Esophagus muscularis mucosa (tissue), 4 donors: ENCODE measurements around the gene ATXN1L. TPM values are rescaled to one million over a fixed set of nuclear protein-coding genes. Genes with fewer than 3 reads are reported as not detected.
A peak's percentile ranks its signal among the peaks of the same experiment; 100 is the strongest.

Experiments
- DNase-seq: peaks from one replicate; pipeline ENCODE4 v3.0.0-alpha.2; 2017; ENCODE audit errors: extremely low spot score
- H3K27ac ChIP-seq, 4 donors: fragments of 200-600 bp; sonication (generic); replicated peaks in 1 of 4; 1 replicate in 3 of 4; 2 replicates in 1 of 4; pipeline ENCODE4 v1.5.1; 2016 to 2019; ENCODE audit warnings: mild to moderate bottlenecking in 1 of 4
- H3K27me3 ChIP-seq, 4 donors: fragments of 200-600 bp; sonication (generic); one replicate each; pipeline versions ENCODE4 v1.5.1 to v1.6.0; 2016 to 2019
- H3K36me3 ChIP-seq, 4 donors: fragments of 200-600 bp; sonication (generic); one replicate each; pipeline ENCODE4 v1.5.1; 2016 to 2019
- H3K4me1 ChIP-seq, 4 donors: fragments of 200-600 bp; sonication (generic); one replicate each; pipeline ENCODE4 v1.5.1; 2016 to 2019
- H3K4me3 ChIP-seq, 4 donors: fragments of 200-600 bp; sonication (generic); 1 replicate in 2 of 4; 2 replicates in 2 of 4; pipeline ENCODE4 v1.5.1; 2016 to 2019; ENCODE audit warnings: mild to moderate bottlenecking in 4 of 4, moderate library complexity in 1 of 4
- H3K9me3 ChIP-seq, 4 donors: fragments of 200-600 bp; sonication (generic); 1 replicate in 3 of 4; 2 replicates in 1 of 4; pipeline ENCODE4 v1.5.1; 2016 to 2019
- EP300 ChIP-seq: sonication (generic); formaldehyde crosslinking; IDR thresholded peaks from one replicate; pipeline ENCODE4 v1.6.1; 2017; ENCODE audit warnings: antibody characterized with exemption
- POLR2A ChIP-seq: fragments of 450-650 bp; IDR thresholded peaks from one replicate; pipeline ENCODE4 v1.6.1; 2017; ENCODE audit warnings: antibody characterized with exemption, moderate library complexity, mild to moderate bottlenecking, low read depth
- POLR2AphosphoS5 ChIP-seq, 2 donors: sonication (generic); formaldehyde crosslinking; IDR thresholded peaks; one replicate each; pipeline ENCODE4 v1.6.1; 2017; ENCODE audit warnings: antibody characterized with exemption in 2 of 2
- WGBS: methylation state at CpG from one replicate; pipeline ENCODE4 v1.1.5; 2018; 5-methylcytosine and 5-hydroxymethylcytosine counted together
- intact Hi-C: fragments of 100-400 bp; cut with DNase I; formaldehyde crosslinking; loops from one replicate; pipeline ENCODE4 v1.15.1; 2023
- total RNA-seq, 4 donors: library from RNA; depleted of rRNA; stranded (reverse); fragments of >200 nt; gene quantifications; one replicate each; pipeline versions ENCODE4 v1.1.0 to v1.2.1, GENCODE V29; 2016
- TF ChIP-seq, protein P1 (sequence below), 3 experiments: fragments of 200-600 bp in 2 of 3; fragments of 450-650 bp in 1 of 3; sonication (generic) in 2 of 3; IDR thresholded peaks; one replicate each; pipeline ENCODE4 v1.5.1; 2017 to 2019; ENCODE audit warnings: antibody characterized with exemption in 3 of 3, mild to moderate bottlenecking in 2 of 3, moderate library complexity in 1 of 3

ATXN1L gene
- total RNA-seq, 4 donors from 2014 or later: 32.8 to 54.6 (median 42.9) TPM

DNA sequence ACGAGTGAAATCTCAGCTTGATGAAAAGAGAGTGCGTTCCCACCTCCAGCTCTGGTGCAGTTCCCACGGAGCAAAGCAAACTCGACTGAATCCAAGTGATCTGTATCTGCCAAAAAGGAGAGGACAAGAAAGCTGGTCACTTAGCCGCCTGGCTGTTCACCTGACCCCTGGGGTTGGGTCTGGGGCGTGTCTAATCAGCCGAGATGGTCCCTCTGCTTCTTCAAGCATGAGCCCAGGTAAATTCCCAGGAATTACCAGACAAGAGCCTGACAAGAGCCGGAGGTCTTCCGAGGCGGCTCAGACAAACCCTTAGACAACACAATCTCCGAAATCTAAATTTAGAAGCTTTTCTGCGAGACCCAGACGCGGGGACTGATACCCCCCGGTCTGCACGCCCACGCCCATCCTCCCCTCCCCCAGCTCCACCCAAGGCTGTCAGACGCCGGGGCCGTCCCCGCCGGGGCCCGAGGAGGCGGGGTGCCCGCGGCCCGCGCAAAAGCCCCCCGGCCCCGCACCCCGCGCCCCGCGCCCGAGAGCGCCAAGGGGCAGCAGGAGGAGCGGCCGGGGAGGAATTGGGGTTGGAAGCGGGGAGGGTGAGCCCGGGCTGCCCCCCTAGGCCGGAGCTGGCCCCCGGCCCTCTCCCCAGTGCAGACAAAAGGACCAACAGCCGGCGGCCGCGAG, 37.5 kb downstream of the ATXN1L start:
- no peak for TF ChIP-seq EP300
- no peak for TF ChIP-seq POLR2AphosphoS5 (IDR thresholded peaks at IDR 0.05)
- TF ChIP-seq POLR2A: no peak
- TF ChIP-seq, protein P1, sequence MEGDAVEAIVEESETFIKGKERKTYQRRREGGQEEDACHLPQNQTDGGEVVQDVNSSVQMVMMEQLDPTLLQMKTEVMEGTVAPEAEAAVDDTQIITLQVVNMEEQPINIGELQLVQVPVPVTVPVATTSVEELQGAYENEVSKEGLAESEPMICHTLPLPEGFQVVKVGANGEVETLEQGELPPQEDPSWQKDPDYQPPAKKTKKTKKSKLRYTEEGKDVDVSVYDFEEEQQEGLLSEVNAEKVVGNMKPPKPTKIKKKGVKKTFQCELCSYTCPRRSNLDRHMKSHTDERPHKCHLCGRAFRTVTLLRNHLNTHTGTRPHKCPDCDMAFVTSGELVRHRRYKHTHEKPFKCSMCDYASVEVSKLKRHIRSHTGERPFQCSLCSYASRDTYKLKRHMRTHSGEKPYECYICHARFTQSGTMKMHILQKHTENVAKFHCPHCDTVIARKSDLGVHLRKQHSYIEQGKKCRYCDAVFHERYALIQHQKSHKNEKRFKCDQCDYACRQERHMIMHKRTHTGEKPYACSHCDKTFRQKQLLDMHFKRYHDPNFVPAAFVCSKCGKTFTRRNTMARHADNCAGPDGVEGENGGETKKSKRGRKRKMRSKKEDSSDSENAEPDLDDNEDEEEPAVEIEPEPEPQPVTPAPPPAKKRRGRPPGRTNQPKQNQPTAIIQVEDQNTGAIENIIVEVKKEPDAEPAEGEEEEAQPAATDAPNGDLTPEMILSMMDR (IDR thresholded peaks at IDR 0.05): no peak
- H3K36me3 ChIP-seq: peaks cover 0 to 29% (median 16%) of the 10 kb centered on the region in 4 donors
- intact Hi-C loops: loop anchor here (2.0 to 10.0 kb wide), 3 partner anchors 75 to 159 kb away; partner anchors contain the start of genes AP1G1 and PHLPP2
- no peak for DNase-seq
- H3K27me3 ChIP-seq: no peaks in the 10 kb centered on the region
- H3K9me3 ChIP-seq: no peaks in the 10 kb centered on the region
- H3K4me3 ChIP-seq: peak overlapping the region; percentile 79 to 97 (median 92)
- 3% methylated on average over 11 of the region's 46 CpGs for WGBS
- peak overlapping the region; percentile 85 to 95 (median 91) for H3K27ac ChIP-seq
- H3K4me1 ChIP-seq: peaks cover 11 to 27% (median 25%) of the 10 kb centered on the region in 4 donors

DNA sequence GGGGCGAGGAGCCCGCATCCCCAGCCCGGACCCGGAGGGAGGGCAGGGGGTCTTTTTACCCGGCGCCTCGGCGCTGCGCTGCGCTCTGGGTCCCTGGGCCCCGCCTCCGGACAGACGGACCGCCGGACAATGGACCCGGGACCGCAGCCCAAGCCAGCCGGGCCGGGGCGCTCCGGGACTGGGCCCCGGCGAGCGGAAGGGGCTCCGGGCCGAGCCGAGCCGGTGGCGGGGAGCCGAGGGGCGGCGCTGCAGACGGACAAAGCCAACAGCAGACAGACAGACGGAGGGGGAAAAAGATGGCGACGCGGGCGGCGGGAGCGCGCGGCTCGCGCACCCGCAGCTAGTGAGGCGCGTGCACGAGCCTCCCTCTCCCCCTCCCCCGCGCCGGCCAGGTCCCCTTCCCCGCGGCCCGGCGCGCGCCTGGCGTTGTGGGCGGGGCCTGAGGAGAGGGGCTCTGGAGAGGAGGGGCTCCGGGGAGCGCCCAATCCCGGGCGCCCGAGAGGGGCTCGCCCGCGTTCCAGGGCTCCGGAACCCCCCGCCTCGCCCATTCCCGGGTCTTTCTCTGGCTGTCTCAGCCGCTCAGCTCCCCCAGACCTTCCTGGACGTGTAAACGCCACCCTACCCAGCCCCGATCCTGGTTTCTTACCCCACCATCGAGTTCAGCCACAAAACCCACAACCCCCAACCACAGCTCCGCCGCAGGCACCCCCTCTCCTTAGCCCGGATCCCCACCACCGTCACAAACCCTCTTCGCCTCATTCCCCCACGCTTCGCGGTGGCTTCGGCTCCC, 38.3 kb downstream of the ATXN1L start, which contains the start of gene ZNF821:
Gene ZNF821, minus strand, starts transcription at position 334 of the 790 bp plus-strand sequence. CDS start 4,236 bp downstream, outside the sequence.
- Histone ChIP-seq H3K36me3 (peaks cover 0 to 21% (median 11%) of the 10 kb centered on the region in 4 donors), H3K27me3 (no peaks in the 10 kb centered on the region), H3K4me3 (peak within 1 kb of the TSS; percentile 79 to 97 (median 92)), H3K9me3 (no peaks in the 10 kb centered on the region), H3K4me1 (peaks cover 11 to 27% (median 25%) of the 10 kb centered on the region in 4 donors), H3K27ac (peak within 1 kb of the TSS; percentile 85 to 95 (median 91))
- intact Hi-C loops: loop anchor here (2.0 to 10.0 kb wide), 3 partner anchors 75 to 159 kb away; partner anchors contain the start of genes AP1G1 and PHLPP2
- DNase-seq: no peak
- TF ChIP-seq POLR2A: no peak
- TF ChIP-seq, protein P1 (IDR thresholded peaks at IDR 0.05): peak; percentile 43 to 53 (median 51)
- peak in 1 of 2 donors; percentile 5 for TF ChIP-seq POLR2AphosphoS5 (IDR thresholded peaks at IDR 0.05)
- TF ChIP-seq EP300: no peak
- under 1% methylated on average over 40 of the region's 85 CpGs for WGBS

DNA sequence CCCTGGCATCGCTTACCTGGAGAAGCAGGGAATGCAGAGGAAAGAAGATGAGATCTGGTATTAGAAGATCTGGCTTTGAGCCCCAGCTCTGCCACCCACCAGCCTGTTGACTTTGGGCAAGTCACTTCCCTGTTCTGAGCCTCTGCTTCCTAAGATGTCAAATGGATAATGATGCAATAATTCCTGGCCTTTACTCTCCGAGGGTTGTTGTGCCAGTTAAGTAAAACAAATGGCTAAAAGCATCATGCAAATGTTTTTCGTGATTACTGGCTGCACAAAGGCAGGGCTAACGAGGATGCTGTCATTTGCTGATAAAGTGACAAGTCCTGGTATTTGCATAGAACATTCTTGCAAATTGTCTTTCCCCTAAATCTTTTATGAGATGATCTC, 39.5 kb downstream of the ATXN1L start:
- peaks cover 0 to 10% (median 3%) of the 10 kb centered on the region in 4 donors for H3K36me3 ChIP-seq
- no peak overlapping the region for H3K4me3 ChIP-seq
- no peaks in the 10 kb centered on the region for H3K27me3 ChIP-seq
- WGBS: 64% methylated on average over 4 of the region's 4 CpGs
- peaks cover 11 to 27% (median 24%) of the 10 kb centered on the region in 4 donors for H3K4me1 ChIP-seq
- DNase-seq: no peak
- H3K27ac ChIP-seq: no peak overlapping the region
- intact Hi-C loops: loop anchor here (10.0 kb wide), 1 partner anchor 160 kb away; the partner anchor contains the start of gene PHLPP2
- H3K9me3 ChIP-seq: no peaks in the 10 kb centered on the region
- TF ChIP-seq POLR2A (no peak), POLR2AphosphoS5 (IDR thresholded peaks at IDR 0.05) (no peak), EP300 (no peak)
- TF ChIP-seq, protein P1 (IDR thresholded peaks at IDR 0.05): no peak

DNA sequence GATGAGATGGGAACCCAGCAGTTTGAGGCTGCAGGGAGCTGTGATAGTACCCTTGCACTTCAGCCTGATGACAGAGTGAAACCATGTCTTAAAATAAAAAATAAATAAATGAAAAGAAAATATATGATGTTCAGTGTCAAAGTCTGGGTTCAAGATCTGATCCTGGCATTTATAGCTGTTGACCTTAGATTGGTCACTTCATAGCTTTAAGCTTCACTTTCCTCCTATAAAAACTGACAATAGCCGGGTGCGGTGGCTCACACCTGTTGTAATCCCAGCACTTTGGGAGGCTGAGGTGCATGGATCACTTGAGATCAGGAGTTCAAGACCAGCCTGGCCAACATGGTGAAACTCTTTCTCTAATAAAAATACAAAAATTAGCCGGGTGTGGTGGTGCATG, 43.4 kb downstream of the ATXN1L start:
- no peaks in the 10 kb centered on the region for H3K36me3 ChIP-seq
- WGBS: 85% methylated on average over 3 of the region's 3 CpGs
- H3K27me3 ChIP-seq: no peaks in the 10 kb centered on the region
- no peaks in the 10 kb centered on the region for H3K9me3 ChIP-seq
- intact Hi-C loops: loop anchor here (10.0 kb wide), 1 partner anchor 164 kb away; the partner anchor contains the start of gene PHLPP2
- DNase-seq: no peak
- peaks cover 3 to 15% (median 15%) of the 10 kb centered on the region in 4 donors for H3K4me1 ChIP-seq
- TF ChIP-seq, protein P1 (IDR thresholded peaks at IDR 0.05): no peak
- TF ChIP-seq EP300 (no peak), POLR2A (no peak), POLR2AphosphoS5 (IDR thresholded peaks at IDR 0.05) (no peak)
- no peak overlapping the region for H3K4me3 ChIP-seq
- no peak overlapping the region for H3K27ac ChIP-seq
